Astrocyte (in vitro differentiated cells and primary cell): ENCODE measurements around the gene PROSER2. TPM values are rescaled to one million over a fixed set of nuclear protein-coding genes. Genes with fewer than 3 reads are reported as not detected.

Source experiments
- DNase-seq: peaks from one replicate; pipeline ENCODE4 v3.0.0-alpha.2; 2010; ENCODE audit warnings: low read depth
- FAIRE-seq: peaks from 2 replicates; lab custom pipeline; 2011; peaks lifted over from hg19 to GRCh38; lab: Jason Lieb, UNC
- H2AFZ ChIP-seq: 2 replicates; pipeline ENCODE4 v1.6.0; 2012; ENCODE audit warnings: low read depth, low read length, inconsistent platforms
- H3K27ac ChIP-seq: 2 replicates; pipeline ENCODE4 v1.5.1; 2011; ENCODE audit warnings: low read depth, low read length, inconsistent platforms
- H3K27me3 ChIP-seq: 2 replicates; pipeline ENCODE4 v1.6.0; 2011; ENCODE audit warnings: low read length, inconsistent platforms; ENCODE audit not compliant: insufficient read depth
- H3K36me3 ChIP-seq: 2 replicates; pipeline ENCODE4 v1.5.1; 2011; ENCODE audit warnings: low read length, inconsistent platforms; ENCODE audit not compliant: insufficient read depth
- H3K4me1 ChIP-seq: 2 replicates; pipeline ENCODE4 v1.5.1; 2011; ENCODE audit warnings: low read length, inconsistent platforms; ENCODE audit not compliant: insufficient read depth
- H3K4me2 ChIP-seq: 2 replicates; pipeline ENCODE4 v1.6.0; 2012; ENCODE audit warnings: low read length, inconsistent platforms
- H3K4me3 ChIP-seq: 2 replicates; pipeline ENCODE4 v1.5.1; 2011; ENCODE audit warnings: low read depth, mild to moderate bottlenecking, low read length, inconsistent platforms; ENCODE audit not compliant: insufficient read depth
- H3K79me2 ChIP-seq: 2 replicates; pipeline ENCODE4 v1.6.0; 2012; ENCODE audit warnings: mild to moderate bottlenecking, low read length, inconsistent platforms; ENCODE audit not compliant: insufficient read depth
- H3K9ac ChIP-seq: 2 replicates; pipeline ENCODE4 v1.6.0; 2012; ENCODE audit warnings: mild to moderate bottlenecking, low read length, inconsistent platforms
- H3K9me3 ChIP-seq: 2 replicates; pipeline ENCODE4 v1.5.1; 2012; ENCODE audit warnings: low read depth, mild to moderate bottlenecking, low read length, inconsistent platforms; ENCODE audit not compliant: insufficient read depth
- H4K20me1 ChIP-seq: 2 replicates; pipeline ENCODE4 v1.6.0; 2012; ENCODE audit warnings: low read length, inconsistent platforms; ENCODE audit not compliant: insufficient read depth
- H3K27ac Mint-ChIP-seq: one replicate; pipeline ENCODE4 v1.8.0; 2021; ENCODE audit warnings: mild to moderate bottlenecking, mixed read lengths; ENCODE audit not compliant: unreplicated experiment
- H3K27me3 Mint-ChIP-seq: one replicate; pipeline ENCODE4 v1.8.0; 2021; ENCODE audit warnings: low read depth, mixed read lengths; ENCODE audit not compliant: unreplicated experiment
- H3K36me3 Mint-ChIP-seq: one replicate; pipeline ENCODE4 v1.8.0; 2021; ENCODE audit warnings: low read depth, mixed read lengths; ENCODE audit not compliant: unreplicated experiment
- H3K4me1 Mint-ChIP-seq: one replicate; pipeline ENCODE4 v1.8.0; 2021; ENCODE audit warnings: low read depth, mixed read lengths; ENCODE audit not compliant: unreplicated experiment
- H3K4me3 Mint-ChIP-seq: one replicate; pipeline ENCODE4 v1.8.0; 2021; ENCODE audit warnings: mild to moderate bottlenecking, moderate library complexity, mixed read lengths; ENCODE audit not compliant: unreplicated experiment
- H3K9me3 Mint-ChIP-seq: one replicate; pipeline ENCODE4 v1.8.0; 2021; ENCODE audit warnings: mild to moderate bottlenecking, mixed read lengths; ENCODE audit not compliant: unreplicated experiment
- CTCF ChIP-seq: IDR thresholded peaks from 2 replicates; pipeline ENCODE4 v1.5.1; 2011; ENCODE audit warnings: low read depth, mild to moderate bottlenecking, inconsistent platforms, low read length, moderate library complexity; ENCODE audit not compliant: insufficient read depth
- EZH2 ChIP-seq: IDR thresholded peaks from 2 replicates; pipeline ENCODE4 v1.6.1; 2012; ENCODE audit warnings: mild to moderate bottlenecking, low read length, inconsistent platforms; ENCODE audit not compliant: insufficient read depth
- total RNA-seq: library from RNA; stranded (reverse); gene quantifications from 2 replicates; pipeline ENCODE4 v1.2.1, GENCODE V29; 2021

PROSER2 gene
- total RNA-seq, 1 donor from 2014 or later: 12.1 TPM

DNA sequence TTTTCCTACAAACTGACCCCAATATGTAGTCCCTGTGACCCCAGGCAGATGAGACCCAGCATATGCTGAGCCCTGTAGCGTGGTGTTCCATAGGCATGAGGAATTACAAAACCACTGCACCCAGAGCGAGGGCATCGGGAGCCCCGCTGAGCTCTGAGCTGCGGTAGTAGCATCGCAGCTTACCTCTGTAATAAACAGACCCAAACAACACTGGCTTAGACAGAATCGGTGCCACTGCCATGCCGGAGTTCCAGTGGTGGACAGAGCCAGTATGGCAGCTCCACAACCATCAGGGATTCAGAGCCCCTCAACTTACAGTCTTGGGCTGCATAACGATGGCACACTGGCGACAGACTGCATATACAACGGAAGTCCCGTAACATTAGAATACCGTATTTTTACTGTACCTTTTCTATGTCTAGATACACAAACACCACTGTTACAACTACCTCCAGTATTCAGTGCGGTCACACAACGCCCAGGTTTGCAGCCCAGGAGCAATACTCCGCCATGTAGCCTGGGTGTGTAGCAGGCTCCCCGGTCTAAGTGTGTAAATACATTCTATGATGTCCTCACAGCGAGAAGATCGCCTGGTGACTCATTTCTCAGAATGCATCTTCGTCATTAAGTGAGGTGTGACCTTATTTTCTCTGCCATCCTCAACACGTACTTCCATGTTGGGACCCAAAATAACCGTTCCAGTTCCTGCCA, 68.8 kb downstream of the PROSER2 start:
- H3K27me3 Mint-ChIP-seq: no peaks in the 10 kb centered on the region
- H3K36me3 ChIP-seq: no peaks in the 10 kb centered on the region
- FAIRE-seq: no peak
- H3K4me2 ChIP-seq: no peak overlapping the region
- peaks cover 1% of the 10 kb centered on the region for H3K9me3 Mint-ChIP-seq
- no peak for DNase-seq
- no peak overlapping the region for H3K4me3 Mint-ChIP-seq
- H3K27me3 ChIP-seq: no peaks in the 10 kb centered on the region
- H3K4me1 Mint-ChIP-seq: no peaks in the 10 kb centered on the region
- no peak overlapping the region for H3K4me3 ChIP-seq
- no peak overlapping the region for H3K9ac ChIP-seq
- no peaks in the 10 kb centered on the region for H3K79me2 ChIP-seq
- no peak for TF ChIP-seq EZH2
- TF ChIP-seq CTCF: no peak
- H4K20me1 ChIP-seq: no peaks in the 10 kb centered on the region
- H3K27ac Mint-ChIP-seq: no peak overlapping the region
- peaks cover 2% of the 10 kb centered on the region for H3K36me3 Mint-ChIP-seq
- no peak overlapping the region for H2AFZ ChIP-seq
- no peaks in the 10 kb centered on the region for H3K4me1 ChIP-seq
- no peaks in the 10 kb centered on the region for H3K9me3 ChIP-seq
- H3K27ac ChIP-seq: no peak overlapping the region

GRCh38 chr10:11893749-11894278, 70.7 kb downstream of the PROSER2 start:
- TF ChIP-seq CTCF (no peak), EZH2 (no peak)
- no peak for FAIRE-seq

DNA sequence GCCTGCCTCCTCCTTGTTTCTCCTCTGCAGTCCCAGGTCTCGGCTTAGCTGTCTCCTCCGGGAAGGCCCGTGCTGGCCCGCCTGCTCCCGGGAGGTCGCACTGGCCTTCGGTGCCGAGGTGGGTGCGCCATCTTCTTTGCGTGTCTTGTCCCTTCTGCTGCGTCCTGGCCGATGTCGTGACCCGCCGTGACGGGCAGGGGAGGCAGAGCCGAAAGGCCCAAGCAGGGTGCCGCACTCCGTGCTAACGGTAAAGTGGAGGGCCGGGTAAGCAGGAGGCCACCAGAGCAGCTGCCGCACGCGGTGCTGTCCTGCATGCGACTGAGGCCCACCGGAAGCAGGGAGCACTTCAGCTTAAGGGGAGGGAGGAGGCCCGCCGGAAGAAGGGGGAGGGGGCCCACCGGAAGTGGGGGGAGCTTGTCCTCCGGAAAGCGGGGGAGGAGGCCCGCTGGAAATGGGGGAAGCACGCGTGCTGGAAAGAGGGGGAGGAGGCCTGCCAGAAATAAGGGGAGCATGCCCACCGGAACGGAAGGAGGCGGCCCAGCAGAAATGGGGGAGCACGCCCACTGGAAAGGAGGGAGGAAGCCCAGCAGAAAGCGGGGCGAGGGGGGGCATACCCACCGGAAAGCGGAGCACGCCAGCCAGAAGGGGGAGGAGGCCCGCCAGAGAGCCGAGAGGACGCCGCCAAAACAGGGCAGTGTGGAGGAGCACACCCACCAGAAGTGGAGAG, 71.4 kb downstream of the PROSER2 start:
- no peaks in the 10 kb centered on the region for H3K27me3 Mint-ChIP-seq
- Histone ChIP-seq H2AFZ (no peak overlapping the region), H3K4me3 (no peak overlapping the region), H3K27me3 (no peaks in the 10 kb centered on the region), H4K20me1 (no peaks in the 10 kb centered on the region), H3K9me3 (no peaks in the 10 kb centered on the region), H3K79me2 (no peaks in the 10 kb centered on the region), H3K27ac (no peak overlapping the region), H3K36me3 (no peaks in the 10 kb centered on the region), H3K9ac (no peak overlapping the region), H3K4me2 (no peak overlapping the region), H3K4me1 (peaks cover 10% of the 10 kb centered on the region)
- H3K4me3 Mint-ChIP-seq: no peak overlapping the region
- TF ChIP-seq CTCF: no peak
- TF ChIP-seq EZH2: no peak
- no peak for DNase-seq
- peaks cover 2% of the 10 kb centered on the region for H3K36me3 Mint-ChIP-seq
- peaks cover 1% of the 10 kb centered on the region for H3K9me3 Mint-ChIP-seq
- H3K27ac Mint-ChIP-seq: no peak overlapping the region
- FAIRE-seq: no peak
- peaks cover 6% of the 10 kb centered on the region for H3K4me1 Mint-ChIP-seq

More at GRCh38 chr10:11893749-11894278, 70.7 kb downstream of the PROSER2 start:
- no peak overlapping the region for H3K9ac ChIP-seq
- Mint-ChIP-seq H3K36me3 (peaks cover 2% of the 10 kb centered on the region), H3K9me3 (peaks cover 1% of the 10 kb centered on the region), H3K4me1 (peaks cover 5% of the 10 kb centered on the region), H3K4me3 (no peak overlapping the region), H3K27ac (no peak overlapping the region), H3K27me3 (no peaks in the 10 kb centered on the region)
- no peaks in the 10 kb centered on the region for H3K79me2 ChIP-seq
- no peak for DNase-seq
- no peaks in the 10 kb centered on the region for H4K20me1 ChIP-seq
- H2AFZ ChIP-seq: no peak overlapping the region
- H3K27me3 ChIP-seq: no peaks in the 10 kb centered on the region
- peaks cover 10% of the 10 kb centered on the region for H3K4me1 ChIP-seq
- H3K4me3 ChIP-seq: no peak overlapping the region
- no peaks in the 10 kb centered on the region for H3K36me3 ChIP-seq
- H3K9me3 ChIP-seq: no peaks in the 10 kb centered on the region
- H3K4me2 ChIP-seq: no peak overlapping the region
- no peak overlapping the region for H3K27ac ChIP-seq
